Pancreas (tissue), 10 donors: ENCODE measurements around the gene PHF21B. TPM values are rescaled to one million over a fixed set of nuclear protein-coding genes. Genes with fewer than 3 reads are reported as not detected.
"Not testable (repeated sequence)": the region's sequence is repeated elsewhere in the genome, so short reads cannot be mapped to it uniquely, and the experiment has no call there.

Experiments used
- ATAC-seq, 4 donors: fragments of 200-7000 bp; cut with Tn5 transposase; one replicate each; pipeline versions ENCODE4 v1.8.0 to v1.9.1; 2020; ENCODE audit warnings: mild to moderate bottlenecking in 4 of 4, moderate library complexity in 4 of 4
- DNase-seq, 6 donors: peaks; one replicate each; pipeline ENCODE4 v3.0.0-alpha.2; 2020
- FAIRE-seq: peaks from 2 replicates; lab custom pipeline; 2012; peaks lifted over from hg19 to GRCh38; lab: Jason Lieb, UNC
- H3K27ac ChIP-seq, 4 donors: fragments of 200-600 bp; sonication (generic); 1 replicate in 3 of 4; 2 replicates in 1 of 4; pipeline versions ENCODE4 v1.5.0 to v1.8.0; 2020
- H3K27me3 ChIP-seq, 4 donors: fragments of 200-600 bp; one replicate each; pipeline ENCODE4 v1.8.0; 2021
- H3K36me3 ChIP-seq, 3 donors: fragments of 200-600 bp; sonication (generic) in 1 of 3; one replicate each; pipeline versions ENCODE4 v1.5.0 to v1.8.0; 2020 to 2021
- H3K4me1 ChIP-seq, 3 donors: fragments of 200-600 bp; one replicate each; pipeline ENCODE4 v1.8.0; 2021
- H3K4me3 ChIP-seq, 4 donors: fragments of 200-600 bp; sonication (generic) in 2 of 4; one replicate each; pipeline versions ENCODE4 v1.5.0 to v1.8.0; 2020 to 2021
- H3K9me3 ChIP-seq, 4 donors: fragments of 200-600 bp; one replicate each; pipeline ENCODE4 v1.8.0; 2021
- CTCF ChIP-seq, 4 donors: fragments of 200-600 bp; sonication (generic) in 3 of 4; IDR thresholded peaks; one replicate each; pipeline versions ENCODE4 v1.5.0 to v1.8.0; 2021; ENCODE audit warnings: antibody characterized with exemption in 4 of 4
- WGBS, 2 donors: extraction: QIAGEN DNeasy Blood & Tissue Kit; methylation state at CpG; one replicate each; pipeline ENCODE4 v1.1.7; 2013; 5-methylcytosine and 5-hydroxymethylcytosine counted together
- intact Hi-C, 3 donors: fragments of 100-400 bp; cut with DNase I; formaldehyde crosslinking; loops; one replicate each; pipeline versions ENCODE4 v1.11.1 to v1.14.2; 2022
- polyA plus RNA-seq, 2 donors: library from polyadenylated mRNA; stranded (reverse); fragments of 200-250 nt; gene quantifications; one replicate each; pipeline ENCODE4 v1.2.3, GENCODE V29; 2013
- total RNA-seq, 6 donors: library from RNA; stranded (reverse); fragmentation: NEBNext Ultra II Directional in 4 of 6; extraction: Animal tissue kit (Norgen Biotek cat#: 25700) in 4 of 6; gene quantifications; one replicate each; pipeline versions ENCODE4 v1.2.1 to v1.2.4, GENCODE V29; 2021 to 2023
- donor health status: healthy with polysubstance abuse.
- donor health status: DM: no; HTN: no; CAD: no; lungs with moderate emphysema.
- donor health status: DM: no; HTN: no; CAD: no.
- donor health status: control.
- donor health status: control.
- donor health status: Bipolar disorder and iron deficiency.
- donor health status: DM: yes; HTN: yes; CAD: no.
- donor health status: DM: no; HTN: no; CAD: no.
- donor health status: DM: no; HTN: no; CAD: no.
- donor health status: DM: yes; HTN: yes; CAD: no.

Gene PHF21B
- total and polyA plus RNA-seq, 8 donors = 0.34 to 2.9 (median 0.57) TPM; not detected in 1

DNA sequence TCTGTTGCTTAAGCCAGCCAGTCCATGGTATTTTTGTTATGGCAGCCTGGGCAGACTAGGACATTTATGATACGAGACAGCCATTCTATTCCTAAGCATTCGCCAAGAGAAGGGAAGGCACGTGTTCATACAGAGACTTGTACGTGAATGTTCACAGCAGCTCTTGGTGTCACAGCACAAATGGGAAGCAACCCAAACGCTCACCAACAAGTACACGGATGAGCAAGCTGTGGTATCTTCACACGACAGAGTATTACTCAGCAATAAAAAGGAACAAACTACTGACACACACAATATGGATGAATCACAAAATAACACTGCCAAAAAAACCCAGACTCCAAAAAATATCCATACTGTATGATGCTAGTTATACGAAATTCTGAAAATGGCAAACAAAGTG lies 85.1 kb downstream of the PHF21B start:
- intact Hi-C loops = no loop called here
- no peak overlapping the region for H3K4me3 ChIP-seq
- H3K36me3 ChIP-seq = no peaks in the 10 kb centered on the region
- TF ChIP-seq CTCF (IDR thresholded peaks at IDR 0.05) = no peak
- H3K4me1 ChIP-seq = no peaks in the 10 kb centered on the region
- WGBS, 2 donors = 65 to 76% methylated on average over 8 of the region's 8 CpGs
- DNase-seq = no peak
- FAIRE-seq = no peak
- H3K9me3 ChIP-seq = no peaks in the 10 kb centered on the region
- H3K27me3 ChIP-seq = no peaks in the 10 kb centered on the region
- ATAC-seq = no peak
- no peak overlapping the region for H3K27ac ChIP-seq

- 62 to 70% methylated on average over 5 of the region's 5 CpGs for WGBS, 2 donors
- FAIRE-seq (no peak), ATAC-seq (no peak), DNase-seq (no peak)
- Histone ChIP-seq H3K4me3 (no peak overlapping the region), H3K9me3 (no peaks in the 10 kb centered on the region), H3K27me3 (no peaks in the 10 kb centered on the region), H3K36me3 (no peaks in the 10 kb centered on the region), H3K27ac (no peak overlapping the region), H3K4me1 (no peaks in the 10 kb centered on the region)
- intact Hi-C loops = no loop called here
- TF ChIP-seq CTCF (IDR thresholded peaks at IDR 0.05) = no peak
Observed at GRCh38 chr22:44924098-44924497, 85.7 kb downstream of the PHF21B start.

GRCh38 chr22:44921766-44922165 lies 88.0 kb downstream of the PHF21B start:
- H3K4me3 ChIP-seq, H3K9me3 ChIP-seq, ATAC-seq, intact Hi-C loops, H3K27me3 ChIP-seq, DNase-seq, H3K27ac ChIP-seq, H3K4me1 ChIP-seq, FAIRE-seq, H3K36me3 ChIP-seq: not testable (repeated sequence)
- WGBS, 2 donors = 71 to 93% methylated on average over 11 of the region's 11 CpGs

- FAIRE-seq (no peak), DNase-seq (peak in 2 of 6 donors; percentile 24 to 35), ATAC-seq (no peak)
- Histone ChIP-seq H3K27ac (no peak overlapping the region), H3K27me3 (no peaks in the 10 kb centered on the region), H3K4me3 (no peak overlapping the region), H3K9me3 (no peaks in the 10 kb centered on the region), H3K36me3 (no peaks in the 10 kb centered on the region), H3K4me1 (no peaks in the 10 kb centered on the region)
- no peak for TF ChIP-seq CTCF (IDR thresholded peaks at IDR 0.05)
- WGBS, 2 donors = 72 to 89% methylated on average over 14 of the region's 14 CpGs
- intact Hi-C loops = no loop called here
Observed at GRCh38 chr22:44920183-44920582, 89.6 kb downstream of the PHF21B start.

- DNase-seq = peak in 1 of 6 donors; percentile 35
Observed at GRCh38 chr22:44919691-44920090, 90.1 kb downstream of the PHF21B start.

More at GRCh38 chr22:44919691-44920090, 90.1 kb downstream of the PHF21B start:
- WGBS, 2 donors = 59 to 75% methylated on average over 10 of the region's 10 CpGs
- no peak overlapping the region for H3K27ac ChIP-seq
- H3K4me3 ChIP-seq = no peak overlapping the region
- no peaks in the 10 kb centered on the region for H3K4me1 ChIP-seq
- intact Hi-C loops = no loop called here
- H3K9me3 ChIP-seq = no peaks in the 10 kb centered on the region
- no peak for TF ChIP-seq CTCF (IDR thresholded peaks at IDR 0.05)
- FAIRE-seq (no peak), ATAC-seq (no peak)
- no peaks in the 10 kb centered on the region for H3K36me3 ChIP-seq
- no peaks in the 10 kb centered on the region for H3K27me3 ChIP-seq
